C4-2B (cell line): Measurements from ENCODE around the gene DNAJB4.

Experiments used
- H3K27ac ChIP-seq: fragments of 450-650 bp; 2 replicates; pipeline ENCODE4 v1.5.1; 2017
- CTCF ChIP-seq: fragments of 450-650 bp; conservative IDR thresholded peaks from 2 replicates; pipeline ENCODE4 v1.5.1; 2017; ENCODE audit warnings: mild to moderate bottlenecking
- ZFX ChIP-seq: fragments of 450-650 bp; IDR thresholded peaks from 2 replicates; pipeline ENCODE4 v1.6.1; 2017

Gene DNAJB4

DNA sequence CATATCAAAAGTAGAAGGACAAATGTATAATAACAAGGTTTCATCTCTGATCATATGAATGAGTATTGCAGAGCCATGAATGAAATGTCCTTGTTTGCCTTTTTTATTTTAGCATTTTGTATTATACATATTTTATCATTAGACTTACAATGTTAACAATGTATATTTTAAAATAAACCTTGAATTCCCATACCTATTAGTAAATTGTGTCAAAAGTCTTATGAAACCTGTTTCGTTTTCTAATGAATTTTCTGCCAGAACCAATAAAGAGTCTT lies 646 bp downstream of the DNAJB4 start:
- TF ChIP-seq ZFX = no peak
- TF ChIP-seq CTCF = no peak
- no peak overlapping the region for H3K27ac ChIP-seq

- no peak for TF ChIP-seq CTCF
- TF ChIP-seq ZFX = no peak
- no peak overlapping the region for H3K27ac ChIP-seq
These were observed 1.0 kb downstream of the DNAJB4 start for GRCh38 chr1:78005755-78006154.

- H3K27ac ChIP-seq = no peak overlapping the region
- TF ChIP-seq CTCF = no peak
- TF ChIP-seq ZFX = no peak
These were observed 1.8 kb downstream of the DNAJB4 start for GRCh38 chr1:78006521-78006920.

DNA sequence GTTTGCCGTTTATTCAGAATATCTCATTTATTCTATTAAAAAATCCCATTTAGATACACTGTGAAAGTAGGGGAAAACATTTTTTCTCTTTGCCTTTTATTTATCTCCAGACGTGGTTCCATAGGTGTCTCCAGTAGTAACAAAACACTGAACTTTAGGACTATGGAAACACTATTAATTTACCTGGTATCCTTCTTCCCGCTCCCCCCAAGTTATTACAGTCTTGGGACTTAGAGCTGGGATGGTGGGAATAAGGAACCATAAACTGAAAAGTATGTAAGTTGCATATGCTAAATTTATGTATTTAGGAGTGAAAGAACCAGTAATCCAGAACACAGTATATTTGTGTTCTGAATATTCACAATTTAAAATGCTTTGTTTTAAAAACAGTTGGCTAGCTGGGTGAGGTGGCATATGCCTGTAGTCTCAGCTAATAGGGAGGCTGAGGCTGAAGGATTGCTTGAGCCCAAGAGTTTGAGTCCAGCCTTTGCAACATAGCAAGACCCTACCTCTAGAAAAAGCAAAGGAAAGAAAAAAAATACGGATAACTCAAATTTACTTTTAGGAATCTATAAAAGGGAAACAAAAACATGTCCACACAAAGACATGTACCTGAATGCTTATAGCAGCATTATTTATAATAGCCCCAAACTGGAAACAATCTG lies 3.1 kb downstream of the DNAJB4 start:
- H3K27ac ChIP-seq = no peak overlapping the region
- TF ChIP-seq ZFX = no peak
- no peak for TF ChIP-seq CTCF

DNA sequence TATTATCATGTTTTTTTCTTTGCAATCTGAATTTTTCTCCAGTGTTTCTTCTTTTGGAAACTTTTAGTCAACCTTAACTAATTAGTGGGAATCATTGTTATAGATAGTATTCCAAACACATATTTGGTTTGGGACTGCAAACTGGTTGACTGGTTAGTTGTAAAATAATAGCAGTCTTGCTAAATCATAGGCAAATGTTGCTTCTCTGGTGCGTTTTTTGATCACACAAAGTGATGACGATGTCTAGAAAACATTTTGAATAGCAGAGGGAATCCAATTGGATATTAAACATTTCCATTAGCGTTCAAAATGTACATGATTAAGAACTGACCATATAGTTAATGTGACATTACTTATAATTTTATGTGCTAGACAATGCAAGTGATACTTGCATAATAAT lies 4.5 kb downstream of the DNAJB4 start:
- H3K27ac ChIP-seq = no peak overlapping the region
- TF ChIP-seq ZFX (no peak), CTCF (no peak)

DNA sequence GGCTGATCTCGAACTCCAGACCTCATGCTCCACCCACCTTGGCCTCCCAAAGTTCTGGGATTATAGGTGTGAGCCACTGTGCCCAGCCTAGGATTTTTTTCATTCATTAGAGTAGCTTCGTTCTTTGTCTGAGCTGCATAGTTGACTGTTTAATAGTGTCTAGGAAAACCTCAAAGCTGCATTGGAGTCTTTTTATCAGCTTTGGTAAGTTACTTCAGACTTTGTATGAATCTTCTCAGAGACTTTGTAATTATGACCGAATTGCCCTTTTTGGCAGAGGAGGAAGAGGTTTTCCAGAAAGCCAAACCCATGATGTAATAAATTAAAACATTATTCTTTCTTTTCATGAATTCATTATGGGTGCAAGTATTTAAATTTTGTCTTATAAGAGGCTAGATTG lies 5.1 kb downstream of the DNAJB4 start:
- TF ChIP-seq ZFX (no peak), CTCF (no peak)
- H3K27ac ChIP-seq = no peak overlapping the region

GRCh38 chr1:78011050-78011449 lies 6.3 kb downstream of the DNAJB4 start:
- H3K27ac ChIP-seq = no peak overlapping the region
- no peak for TF ChIP-seq ZFX
- TF ChIP-seq CTCF = no peak
